ENCODE results near the gene ZNF521.

DNA sequence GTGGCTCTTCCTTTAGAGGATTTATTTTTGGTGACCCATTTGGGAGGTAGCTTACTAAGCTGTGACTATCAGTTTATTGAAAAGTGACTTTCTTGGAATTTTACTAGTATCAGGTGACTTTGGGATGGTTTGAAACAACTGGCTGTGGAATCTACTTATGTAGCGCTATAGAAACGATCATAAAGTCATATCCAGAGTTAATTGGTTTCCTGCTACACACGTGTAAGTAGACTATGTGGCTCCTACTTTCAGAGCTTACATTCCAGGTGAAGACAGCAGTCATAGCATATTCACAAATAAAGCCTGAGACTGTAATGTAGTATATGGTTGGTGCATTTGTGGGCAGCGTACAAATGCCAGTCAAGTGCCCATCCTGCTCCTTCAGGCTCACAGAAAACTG is 308.9 kb downstream of the ZNF521 start:
- no peak for TF ChIP-seq MYNN (CRISPR knock-in tag; IDR thresholded peaks at IDR 0.05; ENCODE audit: low read depth)
- no peak for TF ChIP-seq PHF20 (CRISPR knock-in tag; IDR thresholded peaks at IDR 0.05)
